NCI-H82 treated with DMSO at 0.1 percent for 48 hours (cell line): ENCODE measurements around the gene RAD23A.

Experiments used
- DNase-seq: peaks from one replicate; lab custom pipeline; 2025; ENCODE audit not compliant: unreplicated experiment; lab: John Stamatoyannopoulos, UW

Gene RAD23A

DNA sequence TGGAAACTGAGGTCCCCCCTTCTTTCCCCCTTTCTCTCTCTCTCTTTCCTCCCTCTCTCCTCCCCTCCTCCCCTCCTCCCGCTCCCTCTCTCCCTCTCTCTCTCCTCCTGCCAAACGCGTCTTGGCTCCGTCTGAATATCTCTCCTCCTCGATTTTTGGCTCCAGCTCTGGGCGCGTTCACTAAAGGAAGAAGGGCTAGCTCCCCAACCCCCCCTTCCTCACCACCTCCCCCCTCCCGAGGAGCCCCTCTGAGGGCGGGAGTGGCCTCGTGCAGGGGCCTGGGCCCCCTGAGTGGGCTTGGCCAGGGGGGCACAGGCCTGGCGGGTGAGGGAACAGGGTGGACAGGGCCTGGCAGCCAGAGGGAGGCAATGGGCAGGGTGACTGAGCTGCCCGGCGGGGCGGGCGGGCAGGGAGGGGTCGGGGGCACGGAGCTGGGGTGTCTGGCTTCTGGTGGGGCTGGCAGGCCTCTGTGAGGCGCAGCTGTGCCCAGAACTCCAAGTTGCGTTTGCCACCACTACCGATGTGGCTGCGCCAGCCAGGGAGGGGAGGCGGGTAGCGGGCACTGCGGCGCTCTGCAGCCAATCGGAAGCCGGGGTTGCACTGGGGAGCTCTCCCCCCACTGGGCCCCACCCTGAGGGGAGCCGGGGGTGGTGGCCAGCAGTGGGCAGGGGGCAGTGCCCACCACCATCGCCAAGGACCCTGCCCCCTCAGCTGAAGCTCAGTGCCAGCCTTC is 56.7 kb downstream of the RAD23A start:
- no peak for DNase-seq

DNA sequence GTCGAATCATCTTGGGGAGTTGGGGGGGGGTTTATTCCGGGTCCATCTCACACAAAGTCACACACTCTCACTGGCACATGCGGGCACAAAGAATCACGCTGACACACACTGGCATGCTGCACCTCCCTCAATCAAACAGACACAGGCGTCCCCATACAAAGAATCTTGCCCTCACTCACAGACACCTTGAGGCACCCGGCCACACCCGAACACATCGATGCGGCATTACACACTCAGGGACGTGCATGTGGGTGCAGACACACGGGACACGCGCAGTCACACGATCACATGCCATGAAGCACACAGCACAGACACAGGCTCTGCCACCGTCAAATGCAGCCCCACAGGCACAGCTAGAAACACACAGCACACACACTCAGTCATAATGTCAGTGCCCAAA is 57.4 kb downstream of the RAD23A start:
- no peak for DNase-seq
